HCT116 (cell line): ENCODE results near the gene HIP1R. TPM values are rescaled to one million over a fixed set of nuclear protein-coding genes. Genes with fewer than 3 reads are reported as not detected.

ENCODE experiments used
- ATAC-seq: fragments of 200-7000 bp; cut with Tn5 transposase; 2 replicates; pipeline ENCODE4 v1.9.1; 2020; ENCODE audit warnings: mild to moderate bottlenecking, moderate library complexity
- BruUV-seq: library from RNA; stranded (reverse); fragments of 400-500 nt; replicated peaks from 2 replicates; lab custom pipeline; 2021; lab: Mats Ljungman, UMichigan
- CTCF ChIA-PET: fragments of 300-600 bp; sonication (Branson Sonifier 250); formaldehyde crosslinking; loops from one replicate; lab custom pipeline; 2021; ENCODE audit warnings: antibody characterized with exemption; lab: Charles Lee
- POLR2A ChIA-PET: fragments of 300-600, 350-600 bp; sonication (Branson Sonifier 250); formaldehyde crosslinking; loops from one replicate; lab custom pipeline; 2021; ENCODE audit warnings: antibody characterized with exemption; lab: Charles Lee
- RAD21 ChIA-PET, 2 experiments: fragments of 300-600 bp; sonication (Branson Sonifier 250); formaldehyde crosslinking; loops; one replicate each; lab custom pipeline; 2023; ENCODE audit warnings: low total read pairs in 2 of 2; ENCODE audit not compliant: uncharacterized antibody in 2 of 2, unreplicated experiment in 2 of 2, low non-redundant PET in 1 of 2; lab: Charles Lee
- DNase-seq: peaks from one replicate; pipeline ENCODE4 v3.0.0-alpha.2; 2010; ENCODE audit warnings: low read depth, low spot score
- H2AFZ ChIP-seq: fragments of 200-600 bp; shearing (Covaris generic), sonication (generic); 2 replicates; pipeline ENCODE4 v1.6.1; 2017; ENCODE audit warnings: low read depth, mixed run types, mixed read lengths, antibody characterized with exemption, low read length; ENCODE audit not compliant: poor library complexity, severe bottlenecking
- H3K27ac ChIP-seq: 2 replicates; pipeline ENCODE4 v1.5.1; 2012; ENCODE audit warnings: low read depth, low read length
- H3K27me3 ChIP-seq: fragments of 200-600 bp; sonication (generic); 2 replicates; pipeline ENCODE4 v1.6.1; 2016; ENCODE audit warnings: mixed run types, low read length, mixed read lengths; ENCODE audit not compliant: insufficient read depth
- H3K36me3 ChIP-seq, 2 experiments: fragments of 200-500 bp in 1 of 2; fragments of 200-600 bp in 1 of 2; sonication (Bioruptor generic) in 1 of 2; sonication (generic) in 1 of 2; 2 replicates each; pipeline versions ENCODE4 v1.5.1 to v1.6.1; 2014 to 2016; ENCODE audit warnings: low read length in 2 of 2, inconsistent platforms in 1 of 2, mixed read lengths in 1 of 2, mixed run types in 1 of 2; ENCODE audit not compliant: insufficient read depth in 2 of 2, control insufficient read depth in 1 of 2
- H3K4me1 ChIP-seq, 2 experiments: fragments of 200-600 bp in 1 of 2; sonication (generic) in 1 of 2; 2 replicates each; pipeline versions ENCODE4 v1.5.1 to v1.6.1; 2012 to 2017; ENCODE audit warnings: low read length in 2 of 2, inconsistent platforms in 1 of 2, mild to moderate bottlenecking in 1 of 2, mixed read lengths in 1 of 2, mixed run types in 1 of 2, moderate library complexity in 1 of 2; ENCODE audit not compliant: insufficient read depth in 2 of 2, control insufficient read depth in 1 of 2
- H3K4me2 ChIP-seq: fragments of 200-600 bp; sonication (generic); 2 replicates; pipeline ENCODE4 v1.6.1; 2017; ENCODE audit warnings: mixed run types, low read length, mixed read lengths
- H3K4me3 ChIP-seq, 2 experiments: fragments of 200-600 bp in 1 of 2; sonication (generic) in 1 of 2; replicated peaks in 1 of 2; 2 replicates each; pipeline ENCODE4 v1.5.1; 2011 to 2016; ENCODE audit warnings: low read length in 2 of 2, control low read depth in 1 of 2, low read depth in 1 of 2, mild to moderate bottlenecking in 1 of 2, mixed read lengths in 1 of 2, mixed run types in 1 of 2
- H3K79me2 ChIP-seq: fragments of 200-600 bp; sonication (generic); 2 replicates; pipeline ENCODE4 v1.6.1; 2017; ENCODE audit warnings: mild to moderate bottlenecking, mixed run types, low read length, moderate library complexity, mixed read lengths; ENCODE audit not compliant: insufficient read depth
- H3K9ac ChIP-seq: fragments of 200-600 bp; sonication (generic); 2 replicates; pipeline ENCODE4 v1.6.1; 2016; ENCODE audit warnings: low read length, mixed read lengths
- H3K9me2 ChIP-seq: fragments of 200-600 bp; sonication (generic), shearing (Covaris generic); 2 replicates; pipeline ENCODE4 v1.6.1; 2017; ENCODE audit warnings: mixed run types, mild to moderate bottlenecking, moderate library complexity; ENCODE audit not compliant: insufficient read depth
- H3K9me3 ChIP-seq, 2 experiments: fragments of 200-500 bp in 1 of 2; fragments of 200-600 bp in 1 of 2; sonication (Bioruptor generic) in 1 of 2; sonication (generic) in 1 of 2; 2 replicates each; pipeline ENCODE4 v1.6.1; 2014 to 2017; ENCODE audit warnings: low read length in 2 of 2, mixed read lengths in 2 of 2, inconsistent platforms in 1 of 2, low read depth in 1 of 2, mild to moderate bottlenecking in 1 of 2, mixed run types in 1 of 2, moderate library complexity in 1 of 2; ENCODE audit not compliant: control insufficient read depth in 1 of 2, insufficient read depth in 1 of 2
- H4K20me1 ChIP-seq: fragments of 200-600 bp; sonication (generic), shearing (Covaris generic); 2 replicates; pipeline ENCODE4 v1.6.1; 2017; ENCODE audit warnings: mixed run types, mild to moderate bottlenecking, moderate library complexity; ENCODE audit not compliant: insufficient read depth
- ATF3 ChIP-seq: IDR thresholded peaks from 2 replicates; pipeline ENCODE4 v1.6.1; 2012
- CEBPB ChIP-seq: IDR thresholded peaks from 2 replicates; pipeline ENCODE4 v1.6.1; 2012; ENCODE audit warnings: low read depth
- CTCF ChIP-seq, 3 experiments: fragments of 200-600 bp in 1 of 3; sonication (generic) in 1 of 3; IDR thresholded peaks in 2 of 3; conservative IDR thresholded peaks in 1 of 3; 2 replicates each; pipeline ENCODE4 v1.5.1; 2012 to 2017; ENCODE audit warnings: low read depth in 2 of 3, low read length in 2 of 3, antibody characterized with exemption in 1 of 3, borderline replicate concordance in 1 of 3, control low read depth in 1 of 3, mild to moderate bottlenecking in 1 of 3, mixed read lengths in 1 of 3, mixed run types in 1 of 3, moderate library complexity in 1 of 3; ENCODE audit not compliant: insufficient read depth in 1 of 3
- EGR1 ChIP-seq: IDR thresholded peaks from 2 replicates; pipeline ENCODE4 v1.6.1; 2012; ENCODE audit warnings: low read depth
- EZH2 ChIP-seq: fragments of 200-600 bp; sonication (generic); IDR thresholded peaks from 2 replicates; pipeline ENCODE4 v1.6.1; 2017; ENCODE audit warnings: antibody characterized with exemption, mixed run types
- EZH2phosphoT487 ChIP-seq: fragments of 200-600 bp; IDR thresholded peaks from 2 replicates; pipeline ENCODE4 v1.6.1; 2018; ENCODE audit warnings: antibody characterized with exemption, borderline replicate concordance
- FOSL1 ChIP-seq: IDR thresholded peaks from 2 replicates; pipeline ENCODE4 v1.6.1; 2012; ENCODE audit warnings: low read depth
- JUND ChIP-seq: IDR thresholded peaks from 2 replicates; pipeline ENCODE4 v1.6.1; 2012
- MAX ChIP-seq: IDR thresholded peaks from 2 replicates; pipeline ENCODE4 v1.6.1; 2012
- POLR2A ChIP-seq: IDR thresholded peaks from 2 replicates; pipeline ENCODE4 v1.7.0; 2011; ENCODE audit warnings: borderline replicate concordance; ENCODE audit not compliant: insufficient read depth, insufficient read length; ENCODE audit errors: extremely low read depth
- POLR2AphosphoS5 ChIP-seq: IDR thresholded peaks from 2 replicates; pipeline ENCODE4 v1.6.1; 2011; ENCODE audit warnings: mild to moderate bottlenecking, low read depth, low read length, moderate library complexity
- SIN3A ChIP-seq: IDR thresholded peaks from 2 replicates; pipeline ENCODE4 v1.6.1; 2012; ENCODE audit warnings: low read depth
- SP1 ChIP-seq: IDR thresholded peaks from 2 replicates; pipeline ENCODE4 v1.6.1; 2012; ENCODE audit warnings: low read depth
- TCF7L2 ChIP-seq: IDR thresholded peaks from 2 replicates; pipeline ENCODE4 v1.7.0; 2011; ENCODE audit warnings: borderline replicate concordance, inconsistent platforms; ENCODE audit not compliant: insufficient read depth, insufficient read length; ENCODE audit errors: extremely low read depth
- ZBTB33 ChIP-seq: IDR thresholded peaks from 2 replicates; pipeline ENCODE4 v1.6.1; 2011; ENCODE audit warnings: mild to moderate bottlenecking, low read length, moderate library complexity; ENCODE audit not compliant: insufficient replicate concordance; ENCODE audit errors: extremely low read depth
- ZFX ChIP-seq: fragments of 450-650 bp; IDR thresholded peaks from 2 replicates; pipeline ENCODE4 v1.6.1; 2017
- ZNF274 ChIP-seq: fragments of 200-500 bp; sonication (Bioruptor generic); IDR thresholded peaks from 2 replicates; pipeline ENCODE4 v1.6.1; 2014; ENCODE audit warnings: mild to moderate bottlenecking, low read depth, low read length, inconsistent platforms
- intact Hi-C: fragments of 100-400 bp; cut with micrococcal nuclease; formaldehyde crosslinking; loops from 2 replicates; pipeline ENCODE4 v1.10.0; 2022
- total RNA-seq: library from RNA; stranded (reverse); gene quantifications from one replicate; pipeline ENCODE4 v1.2.1, GENCODE V29; 2021; ENCODE audit not compliant: unreplicated experiment

Gene HIP1R
- total RNA-seq, 1 experiment from 2014 or later: 57.8 TPM

GRCh38 chr12:122843455-122843854 lies 8.2 kb downstream of the HIP1R start:
- Histone ChIP-seq H3K9me2 (no peaks in the 10 kb centered on the region), H2AFZ (no peak overlapping the region), H3K9me3 (no peaks in the 10 kb centered on the region), H3K27me3 (no peaks in the 10 kb centered on the region), H3K79me2 (peaks cover 82% of the 10 kb centered on the region), H3K36me3 (peaks cover 0 to 5% of the 10 kb centered on the region in 2 experiments; a peak in 1 of 4 replicates), H3K9ac (no peak overlapping the region), H3K4me3 (no peak overlapping the region), H3K4me2 (no peak overlapping the region), H4K20me1 (no peaks in the 10 kb centered on the region; the same call in 1 of the 2 replicates), H3K4me1 (peaks cover 11 to 33% of the 10 kb centered on the region in 2 experiments), H3K27ac (no peak overlapping the region)
- RAD21 ChIA-PET: no interaction called here
- no TSS peak for BruUV-seq
- DNase-seq (no peak), ATAC-seq (no peak)
- POLR2A ChIA-PET: no interaction called here
- intact Hi-C loops: no loop called here
- CTCF ChIA-PET: no interaction called here
- TF ChIP-seq MAX (no peak), ATF3 (no peak), SP1 (no peak), POLR2AphosphoS5 (no peak), TCF7L2 (no peak), ZFX (no peak), FOSL1 (no peak), ZBTB33 (no peak), CEBPB (no peak), SIN3A (no peak), EZH2phosphoT487 (no peak), JUND (no peak), ZNF274 (no peak), POLR2A (no peak), EGR1 (no peak), CTCF (IDR thresholded peaks at IDR 0.05 in 2 of 3, conservative IDR thresholded peaks at IDR 0.05 in 1 of 3; ENCODE audit: borderline replicate concordance in 1 of 3, insufficient read depth in 1 of 3, low read depth in 2 of 3, low read length in 2 of 3) (no peak), EZH2 (no peak)
- TF ChIP-seq, all 23 proteins: peak for 0
